Measurements from ENCODE around the gene SREBF2. TPM values are rescaled to one million over a fixed set of nuclear protein-coding genes. Genes with fewer than 3 reads are reported as not detected.
A peak's percentile ranks its signal among the peaks of the same experiment; 100 is the strongest.

The SREBF2 gene
- total and polyA plus RNA-seq, 10 of the 15 experiments (the other 5 are each of a cell fraction or from before 2014, with no cell fraction given), result 2.4 to 177 (median 78.8) TPM

GRCh38 chr22:41800348-41801146, 32.4 kb upstream of the SREBF2 start, which contains the start of gene CCDC134 (continued):
- no peak; the same call in 1 of the 2 replicates for TF ChIP-seq MTA2 (IDR thresholded peaks at IDR 0.05; ENCODE audit: low read depth)
- TF ChIP-seq BRCA1 (IDR thresholded peaks at IDR 0.05; ENCODE audit: low read depth, low read length), result no peak
- TF ChIP-seq ATF3 (IDR thresholded peaks at IDR 0.05; ENCODE audit: borderline replicate concordance, extremely low read depth, low read depth, low read length), result no peak
- TF ChIP-seq SIN3A (IDR thresholded peaks at IDR 0.05; ENCODE audit: low read depth, low read length), result peak; percentile 28; the same call in 1 of the 2 replicates
- no peak for TF ChIP-seq ZNF384 (IDR thresholded peaks at IDR 0.05; ENCODE audit: borderline replicate concordance, low read depth, low read length)
- TF ChIP-seq RUNX3 (IDR thresholded peaks at IDR 0.05; ENCODE audit: low read length), result peak; percentile 76
- TF ChIP-seq ZBED1 (IDR thresholded peaks at IDR 0.05; ENCODE audit: borderline replicate concordance), result no peak
- TF ChIP-seq USF1 (IDR thresholded peaks at IDR 0.05; ENCODE audit: borderline replicate concordance, extremely low read length, insufficient read depth, low read depth, low read length), result no peak
- no peak for TF ChIP-seq KLF5 (IDR thresholded peaks at IDR 0.05; ENCODE audit: partially characterized antibody)
- no peak for TF ChIP-seq TCF12 (IDR thresholded peaks at IDR 0.05; ENCODE audit: low read depth, low read length)
- TF ChIP-seq BHLHE40 (IDR thresholded peaks at IDR 0.05; ENCODE audit: borderline replicate concordance in 1 of 2, low read depth in 2 of 2, low read length in 1 of 2), result peak; percentile 30 to 52; a peak in 1 of 4 replicates
- TF ChIP-seq JUND (IDR thresholded peaks at IDR 0.05; ENCODE audit: low read depth, low read length), result no peak
- peak; percentile 38; the same call in 1 of the 3 replicates for TF ChIP-seq POU2F2 (IDR thresholded peaks at IDR 0.05; ENCODE audit: borderline replicate concordance, low read depth, low read length)
- no peak for TF ChIP-seq SMARCA5 (IDR thresholded peaks at IDR 0.05)
- TF ChIP-seq PRDM15 (CRISPR knock-in tag; IDR thresholded peaks at IDR 0.05), result no peak
- TF ChIP-seq GABPA (IDR thresholded peaks at IDR 0.05; ENCODE audit: low read depth), result peak; percentile 78
- TF ChIP-seq ZNF274 (IDR thresholded peaks at IDR 0.05; ENCODE audit: insufficient read depth, insufficient read length), result no peak
- no peak for TF ChIP-seq PBX3 (IDR thresholded peaks at IDR 0.05; ENCODE audit: insufficient replicate concordance, low read depth, low read length)
- no peak for TF ChIP-seq STAT3 (IDR thresholded peaks at IDR 0.05; ENCODE audit: low read depth, low read length)
- TF ChIP-seq TCF3 (IDR thresholded peaks at IDR 0.05; ENCODE audit: borderline replicate concordance, insufficient read depth, low read depth, low read length), result peak; percentile 63; the same call in 1 of the 2 replicates
- no peak for TF ChIP-seq TBL1XR1 (IDR thresholded peaks at IDR 0.05; ENCODE audit: low read depth, low read length)
- TF ChIP-seq SMAD5 (IDR thresholded peaks at IDR 0.05; ENCODE audit: low read depth), result peak; percentile 89
- TF ChIP-seq SMAD1 (IDR thresholded peaks at IDR 0.05; ENCODE audit: low read depth, partially characterized antibody), result peak; percentile 89
- TF ChIP-seq NFYB (IDR thresholded peaks at IDR 0.05; ENCODE audit: insufficient read depth, low read depth, low read length), result peak; percentile 92
- no peak for TF ChIP-seq SRF (IDR thresholded peaks at IDR 0.05; ENCODE audit: low read depth in 2 of 2, low read length in 2 of 2)
